ENCODE measurements around the gene ASB6. TPM values are rescaled to one million over a fixed set of nuclear protein-coding genes. Genes with fewer than 3 reads are reported as not detected.

ASB6 gene
- total and polyA plus RNA-seq, 2 of the 13 experiments (the other 11 are each of a cell fraction or from before 2014, with no cell fraction given) = 8.2 to 8.4 TPM

DNA sequence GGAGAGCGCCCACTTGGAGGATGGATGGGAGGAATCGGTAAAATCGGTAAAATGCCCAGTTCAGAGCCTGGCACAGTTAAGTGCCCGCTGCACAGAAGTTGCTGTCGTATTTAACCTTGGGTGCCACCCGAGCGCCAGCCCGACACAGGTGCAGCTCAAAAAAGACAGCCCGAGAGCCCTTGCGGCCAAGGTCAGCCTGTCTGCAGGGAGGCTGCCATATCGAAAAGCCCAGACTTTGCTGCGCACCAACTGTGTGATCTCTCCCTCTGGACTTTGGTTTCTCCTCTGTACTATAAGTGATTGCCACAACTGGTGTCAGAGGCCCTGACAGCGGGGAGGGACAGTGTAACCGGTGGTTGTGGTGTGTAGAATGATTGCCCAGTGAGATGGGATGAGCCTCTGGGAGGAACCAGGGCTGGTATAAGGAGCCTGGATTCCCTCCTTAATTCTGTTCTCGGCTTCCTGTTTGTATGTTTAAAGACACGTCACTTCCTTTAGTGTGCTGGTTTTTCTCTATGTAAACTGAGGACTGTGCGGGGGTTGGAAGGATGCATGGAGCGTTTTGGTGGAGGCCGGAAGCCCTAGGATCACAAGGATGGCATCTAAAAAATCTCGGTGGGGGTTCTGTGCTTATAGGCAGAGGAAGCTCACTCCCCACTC is 15.2 kb downstream of the ASB6 start (continued):
- TF ChIP-seq ZFX (CRISPR knock-in tag; IDR thresholded peaks at IDR 0.05; ENCODE audit: low read depth) (peak; percentile 30), ZBTB7A (CRISPR knock-in tag; IDR thresholded peaks at IDR 0.05) (no peak), MZF1 (CRISPR knock-in tag; IDR thresholded peaks at IDR 0.05; ENCODE audit: borderline replicate concordance) (no peak), ZFP36 (IDR thresholded peaks at IDR 0.05; ENCODE audit: borderline replicate concordance, low read depth, low read length, partially characterized antibody) (no peak), ZNF124 (CRISPR knock-in tag; IDR thresholded peaks at IDR 0.05) (no peak), TOPORS (CRISPR knock-in tag; IDR thresholded peaks at IDR 0.05) (no peak), GLI4 (CRISPR knock-in tag; IDR thresholded peaks at IDR 0.05; ENCODE audit: borderline replicate concordance) (peak; percentile 69; the same call in 1 of the 2 replicates), SKI (IDR thresholded peaks at IDR 0.05; ENCODE audit: partially characterized antibody) (peak; percentile 15), ZSCAN20 (CRISPR knock-in tag; IDR thresholded peaks at IDR 0.05; ENCODE audit: borderline replicate concordance) (no peak), ZNF782 (CRISPR knock-in tag; IDR thresholded peaks at IDR 0.05; ENCODE audit: borderline replicate concordance) (no peak; the same call in 1 of the 2 replicates), SRY (CRISPR knock-in tag; IDR thresholded peaks at IDR 0.05) (no peak), SATB2 (CRISPR knock-in tag; IDR thresholded peaks at IDR 0.05) (0 out of 2 replicates have a peak, but pooled peaks have one; percentile 70), ZNF674 (CRISPR knock-in tag; IDR thresholded peaks at IDR 0.05; ENCODE audit: low read depth) (no peak), STAG1 (CRISPR knock-in tag; IDR thresholded peaks at IDR 0.05) (0 out of 2 replicates have a peak, but pooled peaks have one; percentile 7), RBM22 (optimal IDR thresholded peaks at IDR 0.05; ENCODE audit: low read length) (no peak), HDAC1 (CRISPR knock-in tag; IDR thresholded peaks at IDR 0.05) (peak; percentile 11; the same call in 1 of the 2 replicates)
- TF ChIP-seq, protein P1, sequence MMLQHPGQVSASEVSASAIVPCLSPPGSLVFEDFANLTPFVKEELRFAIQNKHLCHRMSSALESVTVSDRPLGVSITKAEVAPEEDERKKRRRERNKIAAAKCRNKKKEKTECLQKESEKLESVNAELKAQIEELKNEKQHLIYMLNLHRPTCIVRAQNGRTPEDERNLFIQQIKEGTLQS (CRISPR knock-in tag; IDR thresholded peaks at IDR 0.05) = no peak
- TF ChIP-seq, protein P2, sequence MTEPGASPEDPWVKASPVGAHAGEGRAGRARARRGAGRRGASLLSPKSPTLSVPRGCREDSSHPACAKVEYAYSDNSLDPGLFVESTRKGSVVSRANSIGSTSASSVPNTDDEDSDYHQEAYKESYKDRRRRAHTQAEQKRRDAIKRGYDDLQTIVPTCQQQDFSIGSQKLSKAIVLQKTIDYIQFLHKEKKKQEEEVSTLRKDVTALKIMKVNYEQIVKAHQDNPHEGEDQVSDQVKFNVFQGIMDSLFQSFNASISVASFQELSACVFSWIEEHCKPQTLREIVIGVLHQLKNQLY (CRISPR knock-in tag; IDR thresholded peaks at IDR 0.05) = no peak
- TF ChIP-seq, protein P3, sequence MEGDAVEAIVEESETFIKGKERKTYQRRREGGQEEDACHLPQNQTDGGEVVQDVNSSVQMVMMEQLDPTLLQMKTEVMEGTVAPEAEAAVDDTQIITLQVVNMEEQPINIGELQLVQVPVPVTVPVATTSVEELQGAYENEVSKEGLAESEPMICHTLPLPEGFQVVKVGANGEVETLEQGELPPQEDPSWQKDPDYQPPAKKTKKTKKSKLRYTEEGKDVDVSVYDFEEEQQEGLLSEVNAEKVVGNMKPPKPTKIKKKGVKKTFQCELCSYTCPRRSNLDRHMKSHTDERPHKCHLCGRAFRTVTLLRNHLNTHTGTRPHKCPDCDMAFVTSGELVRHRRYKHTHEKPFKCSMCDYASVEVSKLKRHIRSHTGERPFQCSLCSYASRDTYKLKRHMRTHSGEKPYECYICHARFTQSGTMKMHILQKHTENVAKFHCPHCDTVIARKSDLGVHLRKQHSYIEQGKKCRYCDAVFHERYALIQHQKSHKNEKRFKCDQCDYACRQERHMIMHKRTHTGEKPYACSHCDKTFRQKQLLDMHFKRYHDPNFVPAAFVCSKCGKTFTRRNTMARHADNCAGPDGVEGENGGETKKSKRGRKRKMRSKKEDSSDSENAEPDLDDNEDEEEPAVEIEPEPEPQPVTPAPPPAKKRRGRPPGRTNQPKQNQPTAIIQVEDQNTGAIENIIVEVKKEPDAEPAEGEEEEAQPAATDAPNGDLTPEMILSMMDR (CRISPR knock-in tag; IDR thresholded peaks at IDR 0.05) = 0 out of 2 replicates have a peak, but pooled peaks have one; percentile 2
- TF ChIP-seq, protein P4, sequence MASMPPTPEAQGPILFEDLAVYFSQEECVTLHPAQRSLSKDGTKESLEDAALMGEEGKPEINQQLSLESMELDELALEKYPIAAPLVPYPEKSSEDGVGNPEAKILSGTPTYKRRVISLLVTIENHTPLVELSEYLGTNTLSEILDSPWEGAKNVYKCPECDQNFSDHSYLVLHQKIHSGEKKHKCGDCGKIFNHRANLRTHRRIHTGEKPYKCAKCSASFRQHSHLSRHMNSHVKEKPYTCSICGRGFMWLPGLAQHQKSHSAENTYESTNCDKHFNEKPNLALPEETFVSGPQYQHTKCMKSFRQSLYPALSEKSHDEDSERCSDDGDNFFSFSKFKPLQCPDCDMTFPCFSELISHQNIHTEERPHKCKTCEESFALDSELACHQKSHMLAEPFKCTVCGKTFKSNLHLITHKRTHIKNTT (CRISPR knock-in tag; IDR thresholded peaks at IDR 0.05) = no peak
- TF ChIP-seq, protein P5, sequence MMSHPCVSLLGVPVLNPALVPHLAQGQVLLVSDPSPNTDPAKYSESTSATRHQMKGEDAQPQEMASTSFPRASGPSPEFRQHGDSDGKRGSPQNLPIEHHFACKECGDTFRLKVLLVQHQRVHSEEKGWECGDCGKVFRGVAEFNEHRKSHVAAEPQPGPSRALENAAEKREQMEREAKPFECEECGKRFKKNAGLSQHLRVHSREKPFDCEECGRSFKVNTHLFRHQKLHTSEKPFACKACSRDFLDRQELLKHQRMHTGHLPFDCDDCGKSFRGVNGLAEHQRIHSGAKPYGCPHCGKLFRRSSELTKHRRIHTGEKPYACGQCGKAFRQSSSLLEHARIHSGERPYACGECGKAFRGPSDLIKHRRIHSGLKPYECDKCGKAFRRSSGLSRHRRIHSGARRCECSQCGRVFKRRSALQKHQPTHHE (CRISPR knock-in tag; IDR thresholded peaks at IDR 0.05; ENCODE audit: borderline replicate concordance) = no peak
- TF ChIP-seq, protein P6, sequence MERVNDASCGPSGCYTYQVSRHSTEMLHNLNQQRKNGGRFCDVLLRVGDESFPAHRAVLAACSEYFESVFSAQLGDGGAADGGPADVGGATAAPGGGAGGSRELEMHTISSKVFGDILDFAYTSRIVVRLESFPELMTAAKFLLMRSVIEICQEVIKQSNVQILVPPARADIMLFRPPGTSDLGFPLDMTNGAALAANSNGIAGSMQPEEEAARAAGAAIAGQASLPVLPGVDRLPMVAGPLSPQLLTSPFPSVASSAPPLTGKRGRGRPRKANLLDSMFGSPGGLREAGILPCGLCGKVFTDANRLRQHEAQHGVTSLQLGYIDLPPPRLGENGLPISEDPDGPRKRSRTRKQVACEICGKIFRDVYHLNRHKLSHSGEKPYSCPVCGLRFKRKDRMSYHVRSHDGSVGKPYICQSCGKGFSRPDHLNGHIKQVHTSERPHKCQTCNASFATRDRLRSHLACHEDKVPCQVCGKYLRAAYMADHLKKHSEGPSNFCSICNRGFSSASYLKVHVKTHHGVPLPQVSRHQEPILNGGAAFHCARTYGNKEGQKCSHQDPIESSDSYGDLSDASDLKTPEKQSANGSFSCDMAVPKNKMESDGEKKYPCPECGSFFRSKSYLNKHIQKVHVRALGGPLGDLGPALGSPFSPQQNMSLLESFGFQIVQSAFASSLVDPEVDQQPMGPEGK (CRISPR knock-in tag; IDR thresholded peaks at IDR 0.05) = peak; percentile 42
